Suprapubic skin (tissue), 4 donors: ENCODE results near the gene GFPT1. TPM values are rescaled to one million over a fixed set of nuclear protein-coding genes. Genes with fewer than 3 reads are reported as not detected.

ENCODE experiments used
- DNase-seq, 2 donors: peaks; one replicate each; pipeline ENCODE4 v3.0.0-alpha.2; 2019; ENCODE audit warnings: low spot score in 2 of 2
- H3K27ac ChIP-seq: fragments of 200-600 bp; sonication (generic); one replicate; pipeline ENCODE4 v1.5.1; 2019
- H3K27me3 ChIP-seq: fragments of 200-600 bp; sonication (generic); one replicate; pipeline ENCODE4 v1.5.1; 2019
- H3K36me3 ChIP-seq: fragments of 200-600 bp; sonication (generic); one replicate; pipeline ENCODE4 v1.5.1; 2019
- H3K4me1 ChIP-seq: fragments of 200-600 bp; sonication (generic); one replicate; pipeline ENCODE4 v1.5.1; 2019
- H3K4me3 ChIP-seq: fragments of 200-600 bp; sonication (generic); one replicate; pipeline ENCODE4 v1.5.1; 2019; ENCODE audit warnings: mild to moderate bottlenecking
- H3K9me3 ChIP-seq: fragments of 200-600 bp; sonication (generic); one replicate; pipeline ENCODE4 v1.5.1; 2019
- EP300 ChIP-seq: sonication (generic); formaldehyde crosslinking; IDR thresholded peaks from one replicate; pipeline ENCODE4 v1.6.1; 2017; ENCODE audit warnings: antibody characterized with exemption
- POLR2A ChIP-seq, 2 donors: fragments of 450-650 bp; IDR thresholded peaks; one replicate each; pipeline ENCODE4 v1.6.1; 2017; ENCODE audit warnings: antibody characterized with exemption in 2 of 2, mild to moderate bottlenecking in 2 of 2, moderate library complexity in 2 of 2
- POLR2AphosphoS5 ChIP-seq, 3 donors: sonication (generic); formaldehyde crosslinking; IDR thresholded peaks; one replicate each; pipeline ENCODE4 v1.6.1; 2017; ENCODE audit warnings: antibody characterized with exemption in 3 of 3
- WGBS: methylation state at CpG from one replicate; pipeline ENCODE4 v1.1.5; 2018; 5-methylcytosine and 5-hydroxymethylcytosine counted together
- total RNA-seq, 4 donors: library from RNA; depleted of rRNA; stranded (reverse); fragments of >200 nt; gene quantifications; one replicate each; pipeline ENCODE4 v1.1.0, GENCODE V29; 2016
- TF ChIP-seq, protein P1 (sequence below), 2 donors: fragments of 200-600 bp in 1 of 2; fragments of 450-650 bp in 1 of 2; sonication (generic) in 1 of 2; IDR thresholded peaks; one replicate each; pipeline ENCODE4 v1.5.1; 2016 to 2019; ENCODE audit warnings: antibody characterized with exemption in 2 of 2, mild to moderate bottlenecking in 1 of 2, moderate library complexity in 1 of 2

Gene GFPT1
- total RNA-seq, 4 donors from 2014 or later = 10.0 to 17.0 (median 12.7) TPM

DNA sequence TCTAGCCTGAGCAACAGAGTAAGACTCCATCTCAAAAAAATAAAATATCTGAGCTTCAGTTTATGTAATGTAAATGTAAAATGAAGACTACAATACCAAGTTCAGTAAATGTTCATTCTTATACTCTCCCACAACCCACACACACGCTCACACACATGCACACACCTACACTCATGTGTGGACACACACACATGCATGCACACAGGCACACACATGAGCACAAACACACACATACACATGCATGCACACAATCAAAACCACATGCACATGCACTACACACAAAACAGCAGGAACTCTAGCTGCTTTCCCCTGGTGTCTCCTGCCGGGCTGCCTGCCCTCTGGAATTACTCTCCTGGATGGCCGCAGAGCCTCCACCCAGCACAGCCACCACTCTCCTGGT, 90.6 kb downstream of the GFPT1 start:
- WGBS = 84% methylated on average over 3 of the region's 3 CpGs

DNA sequence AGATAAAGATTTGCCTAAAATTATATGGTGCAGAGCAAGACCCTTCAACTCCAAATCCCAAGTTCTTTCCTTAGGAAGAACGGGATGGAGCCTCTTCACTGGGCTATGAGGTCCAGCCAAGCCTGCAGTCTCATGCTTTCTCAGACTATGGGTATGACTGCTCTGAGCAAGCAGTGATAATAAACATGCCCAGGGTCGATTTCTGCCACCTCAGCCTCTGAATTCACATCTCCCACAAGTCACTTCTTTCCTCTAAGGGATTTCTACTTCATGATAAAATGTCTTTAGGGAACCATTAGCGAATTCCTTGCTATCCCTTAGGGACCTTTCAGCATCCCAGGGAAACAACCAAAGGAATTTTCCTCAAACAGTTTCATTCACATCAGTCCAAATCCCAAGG, 94.8 kb downstream of the GFPT1 start:
- TF ChIP-seq POLR2A (IDR thresholded peaks at IDR 0.05) (no peak), POLR2AphosphoS5 (IDR thresholded peaks at IDR 0.05) (no peak), EP300 (no peak)
- TF ChIP-seq, protein P1, sequence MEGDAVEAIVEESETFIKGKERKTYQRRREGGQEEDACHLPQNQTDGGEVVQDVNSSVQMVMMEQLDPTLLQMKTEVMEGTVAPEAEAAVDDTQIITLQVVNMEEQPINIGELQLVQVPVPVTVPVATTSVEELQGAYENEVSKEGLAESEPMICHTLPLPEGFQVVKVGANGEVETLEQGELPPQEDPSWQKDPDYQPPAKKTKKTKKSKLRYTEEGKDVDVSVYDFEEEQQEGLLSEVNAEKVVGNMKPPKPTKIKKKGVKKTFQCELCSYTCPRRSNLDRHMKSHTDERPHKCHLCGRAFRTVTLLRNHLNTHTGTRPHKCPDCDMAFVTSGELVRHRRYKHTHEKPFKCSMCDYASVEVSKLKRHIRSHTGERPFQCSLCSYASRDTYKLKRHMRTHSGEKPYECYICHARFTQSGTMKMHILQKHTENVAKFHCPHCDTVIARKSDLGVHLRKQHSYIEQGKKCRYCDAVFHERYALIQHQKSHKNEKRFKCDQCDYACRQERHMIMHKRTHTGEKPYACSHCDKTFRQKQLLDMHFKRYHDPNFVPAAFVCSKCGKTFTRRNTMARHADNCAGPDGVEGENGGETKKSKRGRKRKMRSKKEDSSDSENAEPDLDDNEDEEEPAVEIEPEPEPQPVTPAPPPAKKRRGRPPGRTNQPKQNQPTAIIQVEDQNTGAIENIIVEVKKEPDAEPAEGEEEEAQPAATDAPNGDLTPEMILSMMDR (IDR thresholded peaks at IDR 0.05) = no peak
- no peaks in the 10 kb centered on the region for H3K9me3 ChIP-seq
- no peak overlapping the region for H3K27ac ChIP-seq

More for the DNA sequence above, 90.6 kb downstream of the GFPT1 start:
- Histone ChIP-seq H3K36me3 (no peaks in the 10 kb centered on the region), H3K4me1 (peaks cover 11% of the 10 kb centered on the region), H3K27ac (no peak overlapping the region), H3K4me3 (no peak overlapping the region), H3K9me3 (no peaks in the 10 kb centered on the region), H3K27me3 (no peaks in the 10 kb centered on the region)
- TF ChIP-seq, protein P1 (IDR thresholded peaks at IDR 0.05) = no peak
- TF ChIP-seq POLR2A (IDR thresholded peaks at IDR 0.05) = no peak
- TF ChIP-seq POLR2AphosphoS5 (IDR thresholded peaks at IDR 0.05) = no peak
- no peak for TF ChIP-seq EP300
- DNase-seq = no peak

DNA sequence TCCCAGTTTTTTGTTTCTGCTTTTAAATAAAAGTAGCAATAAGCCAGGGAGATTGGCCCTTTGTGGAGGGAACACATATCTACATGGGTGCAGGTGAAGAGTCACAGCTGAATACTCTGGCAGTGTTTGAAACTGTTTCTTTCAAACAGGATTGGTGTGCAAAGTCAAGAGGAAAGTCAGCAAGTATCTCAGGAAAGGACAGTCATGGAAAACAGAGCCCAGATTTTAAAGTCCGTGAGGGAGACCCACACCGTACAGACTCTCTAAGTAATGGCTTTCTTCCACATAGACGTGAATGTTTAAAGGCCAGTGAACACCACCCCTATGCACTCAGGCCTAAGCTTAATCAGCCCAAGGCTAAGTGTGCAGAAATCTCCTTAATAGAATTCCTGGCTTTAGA, 95.3 kb downstream of the GFPT1 start:
- WGBS = 70% methylated on average over 3 of the region's 3 CpGs
- Histone ChIP-seq H3K4me3 (no peak overlapping the region), H3K4me1 (peaks cover 12% of the 10 kb centered on the region), H3K27me3 (no peaks in the 10 kb centered on the region), H3K9me3 (no peaks in the 10 kb centered on the region), H3K27ac (no peak overlapping the region), H3K36me3 (no peaks in the 10 kb centered on the region)
- no peak for TF ChIP-seq POLR2AphosphoS5 (IDR thresholded peaks at IDR 0.05)
- TF ChIP-seq POLR2A (IDR thresholded peaks at IDR 0.05) = no peak
- TF ChIP-seq, protein P1 (IDR thresholded peaks at IDR 0.05) = no peak
- TF ChIP-seq EP300 = no peak
- DNase-seq = no peak

More for the DNA sequence above, 94.8 kb downstream of the GFPT1 start:
- peaks cover 15% of the 10 kb centered on the region for H3K4me1 ChIP-seq
- no peak overlapping the region for H3K4me3 ChIP-seq
- H3K36me3 ChIP-seq = no peaks in the 10 kb centered on the region
- DNase-seq = no peak
- H3K27me3 ChIP-seq = no peaks in the 10 kb centered on the region
- 76% methylated on average over 3 of the region's 3 CpGs for WGBS

DNA sequence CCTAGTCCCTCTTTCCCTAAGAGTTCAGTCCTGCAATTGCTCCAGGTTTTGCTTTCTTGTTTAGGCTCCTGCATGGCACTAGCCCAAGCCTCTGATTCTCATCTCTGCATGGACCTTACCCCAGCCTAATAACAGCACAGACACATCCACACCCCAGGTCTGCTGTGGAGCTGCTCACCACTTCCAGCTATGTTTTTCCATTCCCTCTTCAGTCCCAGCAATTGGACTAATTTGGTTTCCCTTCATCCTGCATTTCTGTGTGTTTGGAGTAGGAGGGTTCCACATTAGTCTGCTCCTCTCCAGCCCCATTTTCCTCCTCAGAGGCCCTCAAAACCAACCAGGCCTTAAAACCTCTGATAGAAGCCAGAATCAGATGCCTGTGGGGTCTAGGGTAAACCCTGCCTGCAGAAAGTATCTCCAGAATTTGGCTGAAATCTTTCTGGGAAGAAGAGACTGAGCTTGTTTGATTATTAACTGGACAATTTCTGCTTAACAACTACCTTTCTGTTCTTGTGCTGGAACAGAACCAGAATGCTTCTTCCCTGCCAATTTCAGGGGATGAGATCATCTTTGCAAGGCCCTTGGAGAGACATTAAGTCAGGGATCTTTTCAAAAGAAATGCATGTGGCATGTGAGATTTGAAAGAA, 95.9 kb downstream of the GFPT1 start:
- H3K4me1 ChIP-seq = peaks cover 12% of the 10 kb centered on the region
- no peak for DNase-seq
- no peak overlapping the region for H3K27ac ChIP-seq
- TF ChIP-seq EP300 (no peak), POLR2A (IDR thresholded peaks at IDR 0.05) (no peak), POLR2AphosphoS5 (IDR thresholded peaks at IDR 0.05) (no peak)
- TF ChIP-seq, protein P1 (IDR thresholded peaks at IDR 0.05) = no peak
- H3K27me3 ChIP-seq = no peaks in the 10 kb centered on the region
- no peaks in the 10 kb centered on the region for H3K9me3 ChIP-seq
- H3K36me3 ChIP-seq = no peaks in the 10 kb centered on the region
- no peak overlapping the region for H3K4me3 ChIP-seq

DNA sequence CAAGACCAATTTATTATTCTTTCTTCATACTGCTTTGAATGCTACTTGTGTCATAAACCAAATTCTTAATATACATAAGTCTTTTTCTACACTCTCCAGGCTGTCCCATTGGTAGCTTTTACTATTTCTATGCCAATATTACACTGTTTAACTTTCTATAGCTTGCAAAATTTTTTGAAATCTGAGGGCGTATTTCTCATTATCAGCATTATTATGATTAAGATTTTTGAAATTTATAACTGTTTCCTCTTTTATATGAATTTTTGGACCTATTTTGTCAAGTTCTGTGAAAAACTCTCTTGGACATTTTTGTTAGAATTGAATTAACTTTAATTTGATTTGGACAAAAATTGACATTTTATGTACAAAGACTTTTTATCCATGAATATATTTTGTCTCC, 98.6 kb downstream of the GFPT1 start:
- no peak for TF ChIP-seq EP300
- no peak for TF ChIP-seq POLR2A (IDR thresholded peaks at IDR 0.05)
- TF ChIP-seq, protein P1 (IDR thresholded peaks at IDR 0.05) = no peak
- TF ChIP-seq POLR2AphosphoS5 (IDR thresholded peaks at IDR 0.05) = no peak
- no peaks in the 10 kb centered on the region for H3K36me3 ChIP-seq
- no peak overlapping the region for H3K27ac ChIP-seq
- peaks cover 12% of the 10 kb centered on the region for H3K4me1 ChIP-seq
- no peak for DNase-seq
- H3K4me3 ChIP-seq = no peak overlapping the region
- 98% methylated on average over 1 of the region's 1 CpG for WGBS
- no peaks in the 10 kb centered on the region for H3K27me3 ChIP-seq
- no peaks in the 10 kb centered on the region for H3K9me3 ChIP-seq
